ENCODE measurements around the gene TUBG2. TPM values are rescaled to one million over a fixed set of nuclear protein-coding genes. Genes with fewer than 3 reads are reported as not detected.

Gene TUBG2
- total RNA-seq, 2 experiments from 2014 or later = 9.0 to 9.7 TPM

GRCh38 chr17:42676424-42677011 lies 17.4 kb downstream of the TUBG2 start, which contains the start of gene PLEKHH3:
Gene PLEKHH3 (minus strand): TSS chr17:42676994. CDS start chr17:42676563, 431 bp downstream.
- ChIA-PET POLR2A (interaction anchor here (1.3 to 3.0 kb wide), 3 partner anchors 17 to 98 kb away, joined by 3 to 17 read pairs (median 5); partner anchors contain the start of genes RETREG3, TUBG1 and TUBG2), CTCF (interaction anchor here (1.0 to 2.7 kb wide), 2 partner anchors 14 to 98 kb away, joined by 3 to 10 read pairs; partner anchors contain the start of gene PSMC3IP)
- peak within 1 kb of the TSS; percentile 61 for H3K4me3 ChIP-seq (ENCODE audit: low read length)

GRCh38 chr17:42677012-42677857 lies 18.2 kb downstream of the TUBG2 start:
- Histone ChIP-seq H3K36me3 (ENCODE audit: insufficient read depth, low read length) (no peaks in the 10 kb centered on the region), H3K4me3 (ENCODE audit: low read length) (peak overlapping the region; percentile 61), H3K27me3 (ENCODE audit: control insufficient read depth in 1 of 2, insufficient read depth in 2 of 2, low read length in 2 of 2) (peaks cover 58 to 62% of the 10 kb centered on the region in 2 experiments), H3K27ac (ENCODE audit: low read depth in 1 of 2, low read length in 2 of 2) (no peak overlapping the region), H3K4me1 (ENCODE audit: insufficient read depth, low read length) (peaks cover 79% of the 10 kb centered on the region), H3K9me3 (ENCODE audit: control insufficient read depth in 1 of 2, insufficient read depth in 1 of 2, low read length in 2 of 2) (peaks cover 0 to 24% of the 10 kb centered on the region in 2 experiments)
- intact Hi-C loops (cut with DNase I, micrococcal nuclease) = loop anchor here in 1 of 2 experiments (1.0 to 10.0 kb wide), 2 partner anchors 68 to 1448 kb away; partner anchors contain the start of genes HDAC5, RETREG3 and TUBG1
- peak; percentile 85 for ATAC-seq (ENCODE audit: poor library complexity)
- DNase-seq = peak; percentile 92 to 99 (median 97)
- ChIA-PET POLR2A (interaction anchor here (0.8 to 4.3 kb wide), 7 partner anchors 18 to 347 kb away, joined by 3 to 22 read pairs (median 3); partner anchors contain the start of genes PSMC3IP, RETREG3, RND2 and TUBG1), CTCF (interaction anchor here (2.7 kb wide), 1 partner anchor 99 kb away, joined by 10 read pairs; the partner anchor contains the start of gene PSMC3IP)
- H3K9me3 Mint-ChIP-seq = no peaks in the 10 kb centered on the region
- H3K36me3 Mint-ChIP-seq (ENCODE audit: low read depth) = no peaks in the 10 kb centered on the region
- no peak for TF ChIP-seq CTCF (IDR thresholded peaks at IDR 0.05)
- H3K27ac Mint-ChIP-seq = peak overlapping the region; percentile 79
- H3K4me1 Mint-ChIP-seq (ENCODE audit: low read depth) = peaks cover 57% of the 10 kb centered on the region
- H3K4me3 Mint-ChIP-seq = peak overlapping the region; percentile 93
- peaks cover 55% of the 10 kb centered on the region for H3K27me3 Mint-ChIP-seq

More at GRCh38 chr17:42676424-42677011, 17.4 kb downstream of the TUBG2 start, which contains the start of gene PLEKHH3:
- Mint-ChIP-seq H3K27me3 (peaks cover 53% of the 10 kb centered on the region), H3K4me1 (ENCODE audit: low read depth) (peaks cover 54% of the 10 kb centered on the region), H3K9me3 (no peaks in the 10 kb centered on the region), H3K36me3 (ENCODE audit: low read depth) (no peaks in the 10 kb centered on the region), H3K27ac (peak within 1 kb of the TSS; percentile 79), H3K4me3 (peak within 1 kb of the TSS; percentile 93)
- TF ChIP-seq CTCF (IDR thresholded peaks at IDR 0.05) = no peak
- DNase-seq (peak in 1 of 14 experiments; percentile 15), ATAC-seq (ENCODE audit: poor library complexity) (no peak)
- Histone ChIP-seq H3K27me3 (ENCODE audit: control insufficient read depth in 1 of 2, insufficient read depth in 2 of 2, low read length in 2 of 2) (peaks cover 58 to 60% of the 10 kb centered on the region in 2 experiments), H3K36me3 (ENCODE audit: insufficient read depth, low read length) (no peaks in the 10 kb centered on the region), H3K4me1 (ENCODE audit: insufficient read depth, low read length) (peaks cover 78% of the 10 kb centered on the region), H3K27ac (ENCODE audit: low read depth in 1 of 2, low read length in 2 of 2) (no peak within 1 kb of the TSS), H3K9me3 (ENCODE audit: control insufficient read depth in 1 of 2, insufficient read depth in 1 of 2, low read length in 2 of 2) (peaks cover 0 to 29% of the 10 kb centered on the region in 2 experiments)
- intact Hi-C loops (cut with DNase I, micrococcal nuclease) = loop anchor here in 1 of 2 experiments (1.0 to 10.0 kb wide), 2 partner anchors 67 to 1448 kb away; partner anchors contain the start of genes HDAC5, RETREG3 and TUBG1
